HEK293 (cell line): ENCODE measurements around the gene ZBTB48.

Source experiments
- CTCF ChIA-PET: fragments of 350-600 bp; formaldehyde crosslinking; extraction: SDS; loops from one replicate; lab custom pipeline; 2021; ENCODE audit warnings: antibody characterized with exemption; lab: Yijun Ruan, JAX
- POLR2A ChIA-PET: fragments of 300-600 bp; formaldehyde crosslinking; extraction: SDS; loops from one replicate; lab custom pipeline; 2020; ENCODE audit warnings: antibody characterized with exemption, inconsistent platforms; lab: Yijun Ruan, JAX
- H3K27ac ChIP-seq: fragments of 200-500 bp; sonication (Bioruptor generic); 2 replicates; pipeline ENCODE4 v1.5.1; 2014; ENCODE audit warnings: low read depth, low read length, control low read depth, inconsistent platforms; ENCODE audit errors: extremely low read depth
- H3K36me3 ChIP-seq, 2 experiments: fragments of 200-500 bp in 1 of 2; sonication (Bioruptor generic) in 1 of 2; 1 replicate in 1 of 2; 2 replicates in 1 of 2; pipeline ENCODE4 v1.5.1; 2014 to 2017; ENCODE audit warnings: inconsistent platforms in 2 of 2, low read length in 2 of 2; ENCODE audit not compliant: control insufficient read depth in 2 of 2, insufficient read depth in 1 of 2
- H3K4me1 ChIP-seq: fragments of 200-500 bp; sonication (Bioruptor generic); 2 replicates; pipeline ENCODE4 v1.5.1; 2014; ENCODE audit warnings: mild to moderate bottlenecking, low read length, inconsistent platforms; ENCODE audit not compliant: control insufficient read depth, insufficient read depth
- H3K4me3 ChIP-seq: 2 replicates; pipeline ENCODE4 v1.5.1; 2011; ENCODE audit warnings: low read depth, mild to moderate bottlenecking, control low read depth, low read length, moderate library complexity
- H3K9me3 ChIP-seq: fragments of 200-500 bp; sonication (Bioruptor generic); 2 replicates; pipeline ENCODE4 v1.5.1; 2014; ENCODE audit warnings: low read depth, low read length, inconsistent platforms; ENCODE audit not compliant: control insufficient read depth, insufficient read depth
- GLI4 ChIP-seq: fragments of 450-650 bp; formaldehyde crosslinking; IDR thresholded peaks from 2 replicates; pipeline ENCODE4 v1.5.1; 2016; ENCODE audit warnings: missing biosample characterization, missing genetic modification characterization
- GLIS2 ChIP-seq: fragments of 450-650 bp; formaldehyde crosslinking; IDR thresholded peaks from 2 replicates; pipeline ENCODE4 v1.5.1; 2016; ENCODE audit warnings: missing biosample characterization, missing genetic modification characterization
- RBAK ChIP-seq: fragments of 450-650 bp; formaldehyde crosslinking; IDR thresholded peaks from 2 replicates; pipeline ENCODE4 v1.5.1; 2016; ENCODE audit warnings: missing biosample characterization, missing genetic modification characterization
- SCRT1 ChIP-seq: fragments of 450-650 bp; formaldehyde crosslinking; IDR thresholded peaks from 2 replicates; pipeline ENCODE4 v1.5.1; 2016; ENCODE audit warnings: missing biosample characterization, missing genetic modification characterization, borderline replicate concordance
- SCRT2 ChIP-seq: fragments of 450-650 bp; formaldehyde crosslinking; IDR thresholded peaks from 2 replicates; pipeline ENCODE4 v1.5.1; 2016; ENCODE audit warnings: missing biosample characterization, missing genetic modification characterization
- ZBTB17 ChIP-seq: fragments of 450-650 bp; formaldehyde crosslinking; IDR thresholded peaks from 2 replicates; pipeline ENCODE4 v1.5.1; 2016; ENCODE audit warnings: missing biosample characterization, missing genetic modification characterization
- ZBTB21 ChIP-seq: fragments of 450-650 bp; formaldehyde crosslinking; IDR thresholded peaks from 2 replicates; pipeline ENCODE4 v1.5.1; 2017; ENCODE audit warnings: missing biosample characterization, missing genetic modification characterization
- ZNF148 ChIP-seq: fragments of 450-650 bp; formaldehyde crosslinking; IDR thresholded peaks from 2 replicates; pipeline ENCODE4 v1.5.0; 2017; ENCODE audit warnings: missing biosample characterization, missing genetic modification characterization, borderline replicate concordance
- ZNF513 ChIP-seq: fragments of 450-650 bp; IDR thresholded peaks from 2 replicates; pipeline ENCODE4 v1.5.1; 2018; ENCODE audit warnings: missing biosample characterization, missing genetic modification characterization
- ZNF549 ChIP-seq: fragments of 450-650 bp; IDR thresholded peaks from 2 replicates; pipeline ENCODE4 v1.5.1; 2018; ENCODE audit warnings: missing biosample characterization, missing genetic modification characterization, mild to moderate bottlenecking, inconsistent platforms, moderate library complexity
- ZNF571 ChIP-seq: fragments of 450-650 bp; formaldehyde crosslinking; IDR thresholded peaks from 2 replicates; pipeline ENCODE4 v1.5.0; 2017; ENCODE audit warnings: missing biosample characterization, missing genetic modification characterization
- ZNF658 ChIP-seq: fragments of 450-650 bp; formaldehyde crosslinking; IDR thresholded peaks from 2 replicates; pipeline ENCODE4; 2016; ENCODE audit warnings: missing biosample characterization, missing genetic modification characterization
- ZNF830 ChIP-seq: fragments of 450-650 bp; IDR thresholded peaks from 2 replicates; pipeline ENCODE4 v1.5.0; 2018; ENCODE audit warnings: missing biosample characterization, missing genetic modification characterization, low read depth, mild to moderate bottlenecking, moderate library complexity
- ZSCAN23 ChIP-seq: fragments of 450-650 bp; formaldehyde crosslinking; IDR thresholded peaks from 2 replicates; pipeline ENCODE4 v1.5.1; 2016; ENCODE audit warnings: missing biosample characterization, missing genetic modification characterization
- TF ChIP-seq, protein P1 (sequence below): fragments of 450-650 bp; formaldehyde crosslinking; IDR thresholded peaks from 2 replicates; pipeline ENCODE4 v1.5.1; 2016; ENCODE audit warnings: missing biosample characterization, missing genetic modification characterization, low read depth

The ZBTB48 gene

GRCh38 chr1:6582370-6582769, 2.6 kb downstream of the ZBTB48 start:
- ChIA-PET CTCF (interaction anchor here (0.6 to 1.2 kb wide), 3 partner anchors 14 to 122 kb away, joined by 3 to 6 read pairs (median 5); partner anchors contain the start of genes NOL9 and TAS1R1), POLR2A (no interaction called here)
- no peak overlapping the region for H3K27ac ChIP-seq

DNA sequence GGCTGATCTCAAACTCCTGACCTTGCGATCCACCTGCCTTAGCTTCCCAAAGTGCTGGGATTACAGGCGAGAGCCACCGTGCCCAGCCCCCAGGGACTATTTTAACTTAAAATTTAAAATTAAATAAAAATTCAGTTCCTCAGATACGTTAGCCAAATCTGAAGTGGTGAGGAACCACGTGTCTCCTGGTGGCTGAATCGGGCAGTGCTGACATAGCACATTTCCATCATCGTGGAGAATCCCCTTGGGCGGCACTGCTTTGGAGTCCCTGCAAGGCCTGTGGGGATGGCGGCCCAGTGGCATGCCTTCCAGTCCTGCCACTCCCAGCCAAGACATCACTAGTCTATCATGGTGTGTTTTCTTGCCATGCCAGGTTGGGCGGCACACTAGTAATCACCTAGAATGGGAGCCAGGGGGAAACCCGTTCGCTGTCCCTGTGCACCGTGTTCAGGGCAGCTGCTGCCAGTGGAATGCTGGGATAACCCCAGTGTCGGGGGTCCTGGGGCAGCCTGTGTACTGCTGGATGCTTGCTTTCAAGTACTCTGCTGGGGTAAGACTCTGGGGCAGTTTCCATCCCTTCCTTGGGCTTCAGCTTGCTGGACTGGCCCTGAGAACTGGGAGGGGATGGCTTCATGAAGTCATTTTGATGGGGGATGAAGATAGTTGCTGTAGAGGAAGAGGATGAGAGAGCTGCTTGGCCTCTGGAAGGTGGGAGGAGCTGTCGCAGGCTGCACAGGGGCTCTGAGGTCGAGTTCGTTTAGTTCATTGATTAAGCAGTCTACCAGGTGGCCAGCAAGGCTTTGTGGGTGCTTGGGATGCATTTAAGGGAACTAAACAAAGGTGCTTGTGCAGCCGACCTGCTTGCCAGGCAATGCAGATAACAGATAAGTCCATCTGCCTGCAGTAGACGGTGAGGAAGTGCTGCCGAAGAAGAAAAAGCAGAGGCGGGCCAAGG, 4.6 kb downstream of the ZBTB48 start:
- ChIA-PET POLR2A (interaction anchor here (0.7 kb wide), 1 partner anchor 1541 kb away, joined by 3 read pairs; no protein-coding TSS in a partner anchor), CTCF (no interaction called here)
- H3K4me3 ChIP-seq, result no peak overlapping the region
- no peaks in the 10 kb centered on the region for H3K9me3 ChIP-seq
- no peak overlapping the region for H3K27ac ChIP-seq
- H3K4me1 ChIP-seq, result peaks cover 8% of the 10 kb centered on the region
- TF ChIP-seq ZNF658 (tag by site-specific recombination), result no peak
- TF ChIP-seq ZNF513, result peak; percentile 71
- TF ChIP-seq ZNF549 (tag by site-specific recombination), result no peak
- TF ChIP-seq ZBTB17 (tag by site-specific recombination), result peak; percentile 79
- H3K36me3 ChIP-seq, result peaks cover 0 to 69% of the 10 kb centered on the region in 2 experiments; a peak in 1 of 3 replicates

More at GRCh38 chr1:6582370-6582769, 2.6 kb downstream of the ZBTB48 start:
- TF ChIP-seq ZNF571 (tag by site-specific recombination) (no peak), GLI4 (tag by site-specific recombination) (no peak), SCRT2 (tag by site-specific recombination) (peak; percentile 83), ZNF830 (tag by site-specific recombination) (no peak), ZSCAN23 (tag by site-specific recombination) (no peak), SCRT1 (tag by site-specific recombination) (peak; percentile 79), RBAK (no peak), ZBTB21 (tag by site-specific recombination) (no peak), ZNF148 (no peak), GLIS2 (no peak)
- TF ChIP-seq, protein P1, sequence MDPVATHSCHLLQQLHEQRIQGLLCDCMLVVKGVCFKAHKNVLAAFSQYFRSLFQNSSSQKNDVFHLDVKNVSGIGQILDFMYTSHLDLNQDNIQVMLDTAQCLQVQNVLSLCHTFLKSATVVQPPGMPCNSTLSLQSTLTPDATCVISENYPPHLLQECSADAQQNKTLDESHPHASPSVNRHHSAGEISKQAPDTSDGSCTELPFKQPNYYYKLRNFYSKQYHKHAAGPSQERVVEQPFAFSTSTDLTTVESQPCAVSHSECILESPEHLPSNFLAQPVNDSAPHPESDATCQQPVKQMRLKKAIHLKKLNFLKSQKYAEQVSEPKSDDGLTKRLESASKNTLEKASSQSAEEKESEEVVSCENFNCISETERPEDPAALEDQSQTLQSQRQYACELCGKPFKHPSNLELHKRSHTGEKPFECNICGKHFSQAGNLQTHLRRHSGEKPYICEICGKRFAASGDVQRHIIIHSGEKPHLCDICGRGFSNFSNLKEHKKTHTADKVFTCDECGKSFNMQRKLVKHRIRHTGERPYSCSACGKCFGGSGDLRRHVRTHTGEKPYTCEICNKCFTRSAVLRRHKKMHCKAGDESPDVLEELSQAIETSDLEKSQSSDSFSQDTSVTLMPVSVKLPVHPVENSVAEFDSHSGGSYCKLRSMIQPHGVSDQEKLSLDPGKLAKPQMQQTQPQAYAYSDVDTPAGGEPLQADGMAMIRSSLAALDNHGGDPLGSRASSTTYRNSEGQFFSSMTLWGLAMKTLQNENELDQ, result no peak
- TF ChIP-seq, all 188 proteins: peak for 2
- Histone ChIP-seq H3K36me3 (peaks cover 0 to 49% of the 10 kb centered on the region in 2 experiments; a peak in 1 of 3 replicates), H3K4me3 (no peak overlapping the region), H3K9me3 (no peaks in the 10 kb centered on the region), H3K4me1 (peaks cover 9% of the 10 kb centered on the region)
